HepG2 (cell line): Measurements from ENCODE around the gene ATP13A5. TPM values are rescaled to one million over a fixed set of nuclear protein-coding genes. Genes with fewer than 3 reads are reported as not detected.

Experiments
- ATAC-seq: fragments of 200-7000 bp; cut with Tn5 transposase; 3 replicates; pipeline ENCODE4 v1.9.1; 2020; ENCODE audit warnings: mild to moderate bottlenecking, moderate library complexity
- BruUV-seq: library from RNA; stranded (reverse); fragments of 400-500 nt; replicated peaks from 2 replicates; lab custom pipeline; 2021; lab: Mats Ljungman, UMichigan
- CTCF ChIA-PET: fragments of 300-600 bp; formaldehyde crosslinking; extraction: SDS; loops from one replicate; lab custom pipeline; 2021; ENCODE audit warnings: low total read pairs, inconsistent platforms, low intra/inter-chr PET ratio; lab: Yijun Ruan, JAX
- POLR2A ChIA-PET: fragments of 350-600 bp; sonication (Branson Sonifier 250); formaldehyde crosslinking; loops from one replicate; lab custom pipeline; 2020; ENCODE audit warnings: antibody characterized with exemption, inconsistent platforms; lab: Yijun Ruan, JAX
- DNase-seq: peaks from one replicate; pipeline ENCODE4 v3.0.0-alpha.2; 2015; ENCODE audit warnings: low spot score
- FAIRE-seq: peaks from 3 replicates; lab custom pipeline; 2011; peaks lifted over from hg19 to GRCh38; lab: Jason Lieb, UNC
- H2AFZ ChIP-seq: one replicate; pipeline ENCODE4 v1.6.1; 2011; ENCODE audit warnings: low read length, inconsistent platforms
- H3K27ac ChIP-seq: fragments of 300-600 bp; 3 replicates; pipeline ENCODE4 v1.8.0; 2011; ENCODE audit warnings: mixed run types, mild to moderate bottlenecking, mixed read lengths, low read length, inconsistent platforms; ENCODE audit not compliant: insufficient read depth; ENCODE audit errors: extremely low read length
- H3K27me3 ChIP-seq, 2 experiments: fragments of 200-600 bp in 1 of 2; 2 replicates in 1 of 2; 3 replicates in 1 of 2; pipeline versions ENCODE4 v1.6.0 to v1.8.0; 2011; ENCODE audit warnings: low read length in 2 of 2, mild to moderate bottlenecking in 2 of 2, moderate library complexity in 2 of 2, inconsistent platforms in 1 of 2; ENCODE audit not compliant: insufficient read depth in 2 of 2, control insufficient read depth in 1 of 2
- H3K36me3 ChIP-seq, 2 experiments: fragments of 200-600 bp in 1 of 2; replicated peaks in 1 of 2; 2 replicates in 1 of 2; 3 replicates in 1 of 2; pipeline versions ENCODE4 v1.5.1 to v1.8.0; 2011; ENCODE audit warnings: low read length in 2 of 2, inconsistent platforms in 1 of 2; ENCODE audit not compliant: insufficient read depth in 2 of 2, control insufficient read depth in 1 of 2
- H3K4me1 ChIP-seq: 2 replicates; pipeline ENCODE4 v1.5.1; 2012; ENCODE audit warnings: low read length, inconsistent platforms; ENCODE audit not compliant: insufficient read depth
- H3K4me2 ChIP-seq: 2 replicates; pipeline ENCODE4 v1.6.0; 2011; ENCODE audit warnings: low read depth, low read length, inconsistent platforms
- H3K4me3 ChIP-seq, 3 experiments: fragments of 200-600 bp in 1 of 3; sonication (generic), shearing (Covaris generic) in 1 of 3; replicated peaks in 1 of 3; 2 replicates each; pipeline ENCODE4 v1.5.1; 2011 to 2016; ENCODE audit warnings: low read length in 3 of 3, inconsistent platforms in 2 of 3, low read depth in 2 of 3, mild to moderate bottlenecking in 2 of 3, control low read depth in 1 of 3, mixed read lengths in 1 of 3; ENCODE audit not compliant: insufficient read depth in 1 of 3
- H3K79me2 ChIP-seq: one replicate; pipeline ENCODE4 v1.6.1; 2011; ENCODE audit warnings: low read length, inconsistent platforms; ENCODE audit not compliant: insufficient read depth
- H3K9ac ChIP-seq: 2 replicates; pipeline ENCODE4 v1.6.0; 2011; ENCODE audit warnings: mild to moderate bottlenecking, low read depth, low read length, inconsistent platforms; ENCODE audit not compliant: insufficient read depth
- H3K9me3 ChIP-seq: 2 replicates; pipeline ENCODE4 v1.5.1; 2012; ENCODE audit warnings: mild to moderate bottlenecking, low read length
- H4K20me1 ChIP-seq: 2 replicates; pipeline ENCODE4 v1.6.0; 2011; ENCODE audit warnings: inconsistent platforms, mild to moderate bottlenecking, low read length, moderate library complexity; ENCODE audit not compliant: insufficient read depth
- HNRNPL ChIP-seq: fragments of 200-400 bp; formaldehyde crosslinking; IDR thresholded peaks from 2 replicates; pipeline ENCODE4 v1.6.1; 2017; ENCODE audit warnings: mild to moderate bottlenecking, low read depth, low read length
- KAT2B ChIP-seq: fragments of 150-350 bp; IDR thresholded peaks from 2 replicates; pipeline ENCODE4 v1.6.1; 2014; ENCODE audit warnings: low read depth, low read length, borderline replicate concordance
- MED1 ChIP-seq: sonication (generic); formaldehyde crosslinking; IDR thresholded peaks from 2 replicates; pipeline ENCODE4 v1.4.0; 2020; ENCODE audit warnings: missing genetic modification reagents
- MTF1 ChIP-seq: sonication (generic); formaldehyde crosslinking; IDR thresholded peaks from 2 replicates; pipeline ENCODE4 v1.5.0; 2020; ENCODE audit warnings: missing genetic modification reagents
- NONO ChIP-seq, 2 experiments: fragments of 450-650 bp in 1 of 2; sonication (generic) in 1 of 2; formaldehyde crosslinking in 1 of 2; IDR thresholded peaks in 1 of 2; conservative IDR thresholded peaks in 1 of 2; 2 replicates each; pipeline versions ENCODE4 v1.6.1 to v1.8.0; 2017 to 2022; ENCODE audit warnings: mild to moderate bottlenecking in 1 of 2, missing genetic modification reagents in 1 of 2, moderate library complexity in 1 of 2
- POLR2A ChIP-seq, 2 experiments: IDR thresholded peaks; 2 replicates each; pipeline ENCODE4 v1.6.1; 2011; ENCODE audit warnings: low read depth in 2 of 2, low read length in 2 of 2, mild to moderate bottlenecking in 1 of 2, moderate library complexity in 1 of 2; ENCODE audit not compliant: insufficient read depth in 1 of 2
- SP2 ChIP-seq: sonication (generic); formaldehyde crosslinking; IDR thresholded peaks from 2 replicates; pipeline ENCODE4 v1.5.1; 2020; ENCODE audit warnings: mild to moderate bottlenecking, missing genetic modification reagents
- SRSF4 ChIP-seq: fragments of 200-400 bp; formaldehyde crosslinking; IDR thresholded peaks from one replicate; pipeline ENCODE4 v1.6.1; 2018; ENCODE audit warnings: mild to moderate bottlenecking, low read depth, low read length, moderate library complexity; ENCODE audit not compliant: poor library complexity, severe bottlenecking
- TBX2 ChIP-seq: sonication (generic); formaldehyde crosslinking; IDR thresholded peaks from 2 replicates; pipeline ENCODE4 v1.5.0; 2020; ENCODE audit warnings: missing genetic modification reagents, mild to moderate bottlenecking, borderline replicate concordance
- ZNF20 ChIP-seq: sonication (generic); formaldehyde crosslinking; IDR thresholded peaks from 2 replicates; pipeline ENCODE4 v1.4.0; 2020; ENCODE audit warnings: mild to moderate bottlenecking, moderate library complexity, missing genetic modification reagents
- ZNF761 ChIP-seq: sonication (generic); formaldehyde crosslinking; conservative IDR thresholded peaks from 2 replicates; pipeline ENCODE4 v1.4.0; 2020; ENCODE audit warnings: mild to moderate bottlenecking, missing genetic modification reagents
- ZNF83 ChIP-seq: sonication (generic); formaldehyde crosslinking; IDR thresholded peaks from 2 replicates; pipeline ENCODE4 v1.4.0; 2020; ENCODE audit warnings: missing genetic modification reagents, mild to moderate bottlenecking, borderline replicate concordance
- ZNF891 ChIP-seq: sonication (generic); formaldehyde crosslinking; IDR thresholded peaks from 2 replicates; pipeline ENCODE4 v1.5.0; 2020; ENCODE audit warnings: mild to moderate bottlenecking, missing genetic modification reagents
- ZSCAN21 ChIP-seq: sonication (generic); formaldehyde crosslinking; IDR thresholded peaks from 2 replicates; pipeline ENCODE4 v1.8.0; 2022; ENCODE audit warnings: mild to moderate bottlenecking, missing genetic modification reagents, moderate library complexity, borderline replicate concordance
- WGBS: methylation state at CpG from one replicate; pipeline ENCODE4 v1.1.6; 2017; ENCODE audit warnings: low lambda C conversion rate; 5-methylcytosine and 5-hydroxymethylcytosine counted together
- in situ Hi-C: cut with HindIII; loops from 2 replicates; pipeline ENCODE4 v1.10.0; 2017; ENCODE audit warnings: low pct_unique_long_range_greater_than_20kb; ENCODE audit not compliant: extremely low pct_ligation_motif_present
- intact Hi-C: fragments of 100-400 bp; cut with micrococcal nuclease; formaldehyde crosslinking; loops from one replicate; pipeline ENCODE4 v1.10.0; 2022; ENCODE audit not compliant: unreplicated experiment
- polyA plus RNA-seq, 8 experiments: library from polyadenylated mRNA; depleted of rRNA in 3 of 8; stranded (reverse) in 7 of 8; unstranded in 1 of 8; fragments of >200 nt; fragmentation: Illumina TruSeq in 4 of 8; extraction: Trizol in 4 of 8; gene quantifications; 2 replicates each; pipeline versions ENCODE4 v1.2.1 to v1.2.3, GENCODE V29; 2011 to 2016; ENCODE audit warnings: low read depth in 4 of 8, missing spikeins in 1 of 8, mixed read lengths in 1 of 8; ENCODE audit not compliant: insufficient read depth in 1 of 8
- total RNA-seq, 5 experiments: library from RNA; depleted of rRNA; stranded (reverse); fragments of >200 nt; fragmentation: Illumina TruSeq; extraction: Trizol; gene quantifications; 2 replicates each; pipeline ENCODE4 v1.2.3, GENCODE V29; 2016; ENCODE audit warnings: low read depth in 1 of 5
- TF ChIP-seq, protein P1 (sequence below): sonication (generic); formaldehyde crosslinking; conservative IDR thresholded peaks from 2 replicates; pipeline ENCODE4 v1.4.0; 2020; ENCODE audit warnings: mild to moderate bottlenecking, missing genetic modification reagents, moderate library complexity
- TF ChIP-seq, protein P2 (sequence below): sonication (generic); formaldehyde crosslinking; conservative IDR thresholded peaks from 2 replicates; pipeline ENCODE4 v1.8.0; 2022; ENCODE audit warnings: mild to moderate bottlenecking, moderate library complexity, missing genetic modification reagents
- TF ChIP-seq, protein P3 (sequence below): sonication (generic); formaldehyde crosslinking; IDR thresholded peaks from 2 replicates; pipeline ENCODE4 v1.8.1; 2023; ENCODE audit warnings: missing genetic modification reagents, inconsistent platforms, borderline replicate concordance

ATP13A5 gene
- total and polyA plus RNA-seq, 2 of the 13 experiments (the other 11 are each of a cell fraction or from before 2014, with no cell fraction given): not detected

DNA sequence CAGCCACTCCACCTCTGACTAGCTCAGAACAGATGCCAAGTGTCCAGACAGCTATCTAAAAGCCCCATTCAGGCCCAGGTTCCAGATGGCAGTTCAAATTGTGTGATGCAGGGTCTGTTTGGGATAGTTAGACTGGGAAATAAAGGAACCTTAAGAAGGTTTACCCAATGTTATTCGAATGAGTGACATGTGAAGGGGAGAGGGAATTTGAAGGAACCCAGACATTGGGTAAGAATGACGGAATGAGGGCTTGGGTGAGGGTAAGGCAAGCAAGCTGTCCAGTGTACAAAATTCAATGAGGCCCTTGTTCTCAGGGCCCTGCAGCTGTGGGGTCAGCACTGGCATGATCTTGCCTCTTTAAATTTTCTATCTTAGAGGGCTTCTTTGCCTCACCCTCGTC is 34.1 kb downstream of the ATP13A5 start:
- no peak overlapping the region for H3K27ac ChIP-seq
- no peak for FAIRE-seq
- H4K20me1 ChIP-seq: no peaks in the 10 kb centered on the region
- no peak overlapping the region for H3K9ac ChIP-seq
- H3K79me2 ChIP-seq: no peaks in the 10 kb centered on the region
- no TSS peak for BruUV-seq
- H3K9me3 ChIP-seq: no peaks in the 10 kb centered on the region
- 0 out of 5 replicates have a peak, but pooled peaks cover 0 to 7% of the 10 kb centered on the region in 2 experiments for H3K27me3 ChIP-seq
- in situ Hi-C loops: no loop called here
- WGBS: 6% methylated on average over 3 of the region's 3 CpGs
- no peak overlapping the region for H2AFZ ChIP-seq
- no peak overlapping the region for H3K4me2 ChIP-seq
- no peak for ATAC-seq
- intact Hi-C loops: no loop called here
- DNase-seq: no peak
- no peaks in the 10 kb centered on the region for H3K4me1 ChIP-seq
- H3K36me3 ChIP-seq: no peaks in the 10 kb centered on the region
- ChIA-PET CTCF (no interaction called here), POLR2A (no interaction called here)
- no peak overlapping the region for H3K4me3 ChIP-seq
- TF ChIP-seq MED1 (CRISPR knock-in tag) (no peak), ZNF891 (CRISPR knock-in tag) (no peak), ZNF83 (CRISPR knock-in tag) (no peak), TBX2 (no peak), KAT2B (no peak), HNRNPL (no peak), SRSF4 (no peak), SP2 (CRISPR knock-in tag) (no peak), POLR2A (IDR thresholded peaks at IDR 0.05; ENCODE audit: insufficient read depth in 1 of 2, low read depth in 2 of 2, low read length in 2 of 2) (no peak), ZNF20 (CRISPR knock-in tag) (no peak), NONO (IDR thresholded peaks at IDR 0.05) (no peak), NONO (CRISPR knock-in tag; conservative IDR thresholded peaks at IDR 0.05) (no peak), ZSCAN21 (CRISPR knock-in tag) (no peak), MTF1 (CRISPR knock-in tag) (no peak), ZNF761 (CRISPR knock-in tag) (no peak)
- TF ChIP-seq, protein P1, sequence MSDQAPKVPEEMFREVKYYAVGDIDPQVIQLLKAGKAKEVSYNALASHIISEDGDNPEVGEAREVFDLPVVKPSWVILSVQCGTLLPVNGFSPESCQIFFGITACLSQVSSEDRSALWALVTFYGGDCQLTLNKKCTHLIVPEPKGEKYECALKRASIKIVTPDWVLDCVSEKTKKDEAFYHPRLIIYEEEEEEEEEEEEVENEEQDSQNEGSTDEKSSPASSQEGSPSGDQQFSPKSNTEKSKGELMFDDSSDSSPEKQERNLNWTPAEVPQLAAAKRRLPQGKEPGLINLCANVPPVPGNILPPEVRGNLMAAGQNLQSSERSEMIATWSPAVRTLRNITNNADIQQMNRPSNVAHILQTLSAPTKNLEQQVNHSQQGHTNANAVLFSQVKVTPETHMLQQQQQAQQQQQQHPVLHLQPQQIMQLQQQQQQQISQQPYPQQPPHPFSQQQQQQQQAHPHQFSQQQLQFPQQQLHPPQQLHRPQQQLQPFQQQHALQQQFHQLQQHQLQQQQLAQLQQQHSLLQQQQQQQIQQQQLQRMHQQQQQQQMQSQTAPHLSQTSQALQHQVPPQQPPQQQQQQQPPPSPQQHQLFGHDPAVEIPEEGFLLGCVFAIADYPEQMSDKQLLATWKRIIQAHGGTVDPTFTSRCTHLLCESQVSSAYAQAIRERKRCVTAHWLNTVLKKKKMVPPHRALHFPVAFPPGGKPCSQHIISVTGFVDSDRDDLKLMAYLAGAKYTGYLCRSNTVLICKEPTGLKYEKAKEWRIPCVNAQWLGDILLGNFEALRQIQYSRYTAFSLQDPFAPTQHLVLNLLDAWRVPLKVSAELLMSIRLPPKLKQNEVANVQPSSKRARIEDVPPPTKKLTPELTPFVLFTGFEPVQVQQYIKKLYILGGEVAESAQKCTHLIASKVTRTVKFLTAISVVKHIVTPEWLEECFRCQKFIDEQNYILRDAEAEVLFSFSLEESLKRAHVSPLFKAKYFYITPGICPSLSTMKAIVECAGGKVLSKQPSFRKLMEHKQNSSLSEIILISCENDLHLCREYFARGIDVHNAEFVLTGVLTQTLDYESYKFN (CRISPR knock-in tag): no peak
- TF ChIP-seq, protein P2, sequence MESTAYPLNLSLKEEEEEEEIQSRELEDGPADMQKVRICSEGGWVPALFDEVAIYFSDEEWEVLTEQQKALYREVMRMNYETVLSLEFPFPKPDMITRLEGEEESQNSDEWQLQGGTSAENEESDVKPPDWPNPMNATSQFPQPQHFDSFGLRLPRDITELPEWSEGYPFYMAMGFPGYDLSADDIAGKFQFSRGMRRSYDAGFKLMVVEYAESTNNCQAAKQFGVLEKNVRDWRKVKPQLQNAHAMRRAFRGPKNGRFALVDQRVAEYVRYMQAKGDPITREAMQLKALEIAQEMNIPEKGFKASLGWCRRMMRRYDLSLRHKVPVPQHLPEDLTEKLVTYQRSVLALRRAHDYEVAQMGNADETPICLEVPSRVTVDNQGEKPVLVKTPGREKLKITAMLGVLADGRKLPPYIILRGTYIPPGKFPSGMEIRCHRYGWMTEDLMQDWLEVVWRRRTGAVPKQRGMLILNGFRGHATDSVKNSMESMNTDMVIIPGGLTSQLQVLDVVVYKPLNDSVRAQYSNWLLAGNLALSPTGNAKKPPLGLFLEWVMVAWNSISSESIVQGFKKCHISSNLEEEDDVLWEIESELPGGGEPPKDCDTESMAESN (CRISPR knock-in tag): no peak
- TF ChIP-seq, protein P3, sequence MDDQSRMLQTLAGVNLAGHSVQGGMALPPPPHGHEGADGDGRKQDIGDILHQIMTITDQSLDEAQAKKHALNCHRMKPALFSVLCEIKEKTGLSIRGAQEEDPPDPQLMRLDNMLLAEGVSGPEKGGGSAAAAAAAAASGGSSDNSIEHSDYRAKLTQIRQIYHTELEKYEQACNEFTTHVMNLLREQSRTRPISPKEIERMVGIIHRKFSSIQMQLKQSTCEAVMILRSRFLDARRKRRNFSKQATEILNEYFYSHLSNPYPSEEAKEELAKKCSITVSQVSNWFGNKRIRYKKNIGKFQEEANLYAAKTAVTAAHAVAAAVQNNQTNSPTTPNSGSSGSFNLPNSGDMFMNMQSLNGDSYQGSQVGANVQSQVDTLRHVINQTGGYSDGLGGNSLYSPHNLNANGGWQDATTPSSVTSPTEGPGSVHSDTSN (CRISPR knock-in tag): no peak
